Esophagus muscularis mucosa (tissue), 4 donors: Measurements from ENCODE around the gene PC.

Experiments
- EP300 ChIP-seq: sonication (generic); formaldehyde crosslinking; IDR thresholded peaks from one replicate; pipeline ENCODE4 v1.6.1; 2017; ENCODE audit warnings: antibody characterized with exemption
- POLR2A ChIP-seq: fragments of 450-650 bp; IDR thresholded peaks from one replicate; pipeline ENCODE4 v1.6.1; 2017; ENCODE audit warnings: antibody characterized with exemption, moderate library complexity, mild to moderate bottlenecking, low read depth
- POLR2AphosphoS5 ChIP-seq, 2 donors: sonication (generic); formaldehyde crosslinking; IDR thresholded peaks; one replicate each; pipeline ENCODE4 v1.6.1; 2017; ENCODE audit warnings: antibody characterized with exemption in 2 of 2
- TF ChIP-seq, protein P1 (sequence below), 3 experiments: fragments of 200-600 bp in 2 of 3; fragments of 450-650 bp in 1 of 3; sonication (generic) in 2 of 3; IDR thresholded peaks; one replicate each; pipeline ENCODE4 v1.5.1; 2017 to 2019; ENCODE audit warnings: antibody characterized with exemption in 3 of 3, mild to moderate bottlenecking in 2 of 3, moderate library complexity in 1 of 3

DNA sequence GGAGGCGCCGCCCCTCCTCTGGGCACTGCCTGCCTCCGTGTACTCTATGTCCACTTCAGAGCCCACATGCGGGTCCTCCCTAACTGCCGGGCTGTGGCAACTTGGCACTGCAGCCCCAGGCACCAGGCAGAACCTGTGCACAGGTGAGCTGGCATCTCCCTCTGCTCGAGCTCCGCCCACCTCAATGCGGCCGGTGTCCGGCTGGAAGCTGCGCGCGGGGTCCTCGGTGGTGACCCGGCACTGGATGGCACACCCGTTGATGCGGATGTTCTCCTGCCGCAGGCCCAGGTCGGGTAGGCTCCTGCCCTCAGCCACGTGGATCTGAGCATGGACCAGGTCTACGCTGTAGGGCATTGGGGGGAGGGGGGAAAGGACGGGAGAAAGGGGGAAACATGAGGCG lies 92.2 kb downstream of the PC start:
- no peak for TF ChIP-seq POLR2A
- TF ChIP-seq, protein P1, sequence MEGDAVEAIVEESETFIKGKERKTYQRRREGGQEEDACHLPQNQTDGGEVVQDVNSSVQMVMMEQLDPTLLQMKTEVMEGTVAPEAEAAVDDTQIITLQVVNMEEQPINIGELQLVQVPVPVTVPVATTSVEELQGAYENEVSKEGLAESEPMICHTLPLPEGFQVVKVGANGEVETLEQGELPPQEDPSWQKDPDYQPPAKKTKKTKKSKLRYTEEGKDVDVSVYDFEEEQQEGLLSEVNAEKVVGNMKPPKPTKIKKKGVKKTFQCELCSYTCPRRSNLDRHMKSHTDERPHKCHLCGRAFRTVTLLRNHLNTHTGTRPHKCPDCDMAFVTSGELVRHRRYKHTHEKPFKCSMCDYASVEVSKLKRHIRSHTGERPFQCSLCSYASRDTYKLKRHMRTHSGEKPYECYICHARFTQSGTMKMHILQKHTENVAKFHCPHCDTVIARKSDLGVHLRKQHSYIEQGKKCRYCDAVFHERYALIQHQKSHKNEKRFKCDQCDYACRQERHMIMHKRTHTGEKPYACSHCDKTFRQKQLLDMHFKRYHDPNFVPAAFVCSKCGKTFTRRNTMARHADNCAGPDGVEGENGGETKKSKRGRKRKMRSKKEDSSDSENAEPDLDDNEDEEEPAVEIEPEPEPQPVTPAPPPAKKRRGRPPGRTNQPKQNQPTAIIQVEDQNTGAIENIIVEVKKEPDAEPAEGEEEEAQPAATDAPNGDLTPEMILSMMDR (IDR thresholded peaks at IDR 0.05) = no peak
- TF ChIP-seq POLR2AphosphoS5 (IDR thresholded peaks at IDR 0.05) = no peak
- no peak for TF ChIP-seq EP300
